Panc1 (cell line): ENCODE data around the gene SLC22A23. TPM values are rescaled to one million over a fixed set of nuclear protein-coding genes. Genes with fewer than 3 reads are reported as not detected.

Experiments used
- ATAC-seq: fragments of 200-7000 bp; cut with Tn5 transposase; 2 replicates; pipeline ENCODE4 v1.9.1; 2020; ENCODE audit warnings: mild to moderate bottlenecking, moderate library complexity
- BruUV-seq: library from RNA; stranded (reverse); fragments of 400-500 nt; replicated peaks from 2 replicates; lab custom pipeline; 2021; lab: Mats Ljungman, UMichigan
- CTCF ChIA-PET: fragments of 300-600 bp; sonication (Branson Sonifier 250); formaldehyde crosslinking; loops from one replicate; lab custom pipeline; 2022; ENCODE audit warnings: antibody characterized with exemption; lab: Charles Lee
- POLR2A ChIA-PET: fragments of 300-600 bp; sonication (Branson Sonifier 250); formaldehyde crosslinking; loops from one replicate; lab custom pipeline; 2022; ENCODE audit warnings: antibody characterized with exemption; lab: Charles Lee
- DNase-seq: peaks from one replicate; pipeline ENCODE4 v3.0.0-alpha.2; 2010; ENCODE audit warnings: low read depth, low spot score
- H3K27ac ChIP-seq: 2 replicates; pipeline ENCODE4 v1.5.1; 2011; ENCODE audit warnings: mild to moderate bottlenecking, low read length, inconsistent platforms
- H3K27me3 ChIP-seq: fragments of 200-500 bp; sonication (Bioruptor generic); 2 replicates; pipeline ENCODE4 v1.6.0; 2014; ENCODE audit warnings: low read length, inconsistent platforms; ENCODE audit not compliant: control insufficient read depth, insufficient read depth
- H3K36me3 ChIP-seq: fragments of 200-500 bp; sonication (Bioruptor generic); 2 replicates; pipeline ENCODE4 v1.5.1; 2014; ENCODE audit warnings: inconsistent platforms, mild to moderate bottlenecking, low read length, moderate library complexity; ENCODE audit not compliant: control insufficient read depth, insufficient read depth
- H3K4me1 ChIP-seq: 2 replicates; pipeline ENCODE4 v1.5.1; 2011; ENCODE audit warnings: inconsistent platforms, mild to moderate bottlenecking, low read length, moderate library complexity; ENCODE audit not compliant: control insufficient read depth, insufficient read depth
- H3K4me3 ChIP-seq, 2 experiments: 2 replicates each; pipeline ENCODE4 v1.5.1; 2011 to 2012; ENCODE audit warnings: low read depth in 2 of 2, low read length in 2 of 2, mild to moderate bottlenecking in 2 of 2, inconsistent platforms in 1 of 2, moderate library complexity in 1 of 2
- H3K9me3 ChIP-seq: fragments of 200-500 bp; sonication (Bioruptor generic); 2 replicates; pipeline ENCODE4 v1.5.1; 2014; ENCODE audit warnings: low read depth, mild to moderate bottlenecking, inconsistent platforms, low read length, moderate library complexity; ENCODE audit not compliant: control insufficient read depth, insufficient read depth
- CTCF ChIP-seq: fragments of 450-650 bp; IDR thresholded peaks from 2 replicates; pipeline ENCODE4 v1.5.1; 2017; ENCODE audit warnings: mild to moderate bottlenecking
- POLR2AphosphoS5 ChIP-seq: IDR thresholded peaks from 2 replicates; pipeline ENCODE4 v1.6.1; 2012; ENCODE audit warnings: mild to moderate bottlenecking, low read depth, low read length, moderate library complexity
- REST ChIP-seq, 2 experiments: IDR thresholded peaks; 2 replicates each; pipeline ENCODE4 v1.6.1; 2011 to 2012; ENCODE audit warnings: low read depth in 2 of 2, control low read depth in 1 of 2, low read length in 1 of 2, mild to moderate bottlenecking in 1 of 2, moderate library complexity in 1 of 2; ENCODE audit not compliant: insufficient read depth in 1 of 2
- SIN3A ChIP-seq: IDR thresholded peaks from 2 replicates; pipeline ENCODE4 v1.6.1; 2012; ENCODE audit warnings: low read depth, mild to moderate bottlenecking, low read length, moderate library complexity, borderline replicate concordance; ENCODE audit not compliant: insufficient read depth
- TCF7L2 ChIP-seq: IDR thresholded peaks from 2 replicates; pipeline ENCODE4 v1.6.1; 2011; ENCODE audit warnings: mild to moderate bottlenecking, low read depth, low read length, inconsistent platforms
- in situ Hi-C: cut with HindIII; loops from 2 replicates; pipeline ENCODE4 v1.10.0; 2016; ENCODE audit warnings: low sequenced_read_pairs, low pct_unique_long_range_greater_than_20kb
- intact Hi-C: fragments of 100-400 bp; cut with micrococcal nuclease; formaldehyde crosslinking; loops from one replicate; pipeline ENCODE4 v1.10.0; 2022; ENCODE audit not compliant: unreplicated experiment
- total RNA-seq: library from RNA; stranded (reverse); gene quantifications from one replicate; pipeline ENCODE4 v1.2.1, GENCODE V29; 2021; ENCODE audit not compliant: unreplicated experiment

Gene SLC22A23
- total RNA-seq, 1 experiment from 2014 or later = 4.5 TPM

- H3K4me3 ChIP-seq = no peak overlapping the region
- no peak overlapping the region for H3K27ac ChIP-seq
- no TSS peak for BruUV-seq
- CTCF ChIA-PET = interaction anchor here (0.7 kb wide), 1 partner anchor 157 kb away, joined by 4 read pairs; no protein-coding TSS in a partner anchor
- no peaks in the 10 kb centered on the region for H3K9me3 ChIP-seq
- no peaks in the 10 kb centered on the region for H3K36me3 ChIP-seq
- TF ChIP-seq POLR2AphosphoS5 = no peak
- in situ Hi-C loops (no loop called here), intact Hi-C loops (no loop called here)
- ATAC-seq (no peak), DNase-seq (no peak)
- POLR2A ChIA-PET = no interaction called here
- H3K4me1 ChIP-seq = no peaks in the 10 kb centered on the region
- H3K27me3 ChIP-seq = no peaks in the 10 kb centered on the region
These were observed 51.7 kb downstream of the SLC22A23 start for GRCh38 chr6:3405182-3405518.

- ChIA-PET POLR2A (interaction anchor here (0.7 kb wide), 1 partner anchor 41 kb away, joined by 4 read pairs; no protein-coding TSS in a partner anchor), CTCF (interaction anchor here (0.7 kb wide), 1 partner anchor 638 kb away, joined by 3 read pairs; no protein-coding TSS in a partner anchor)
- no peak overlapping the region for H3K4me3 ChIP-seq
- no peak for ATAC-seq
- no peaks in the 10 kb centered on the region for H3K27me3 ChIP-seq
- no peak for DNase-seq
- H3K27ac ChIP-seq = no peak overlapping the region
- H3K4me1 ChIP-seq = no peaks in the 10 kb centered on the region
- no peak for TF ChIP-seq REST (IDR thresholded peaks at IDR 0.05; ENCODE audit: insufficient read depth in 1 of 2, low read depth in 2 of 2, low read length in 1 of 2)
- no peak for TF ChIP-seq CTCF
- TF ChIP-seq SIN3A = no peak
- no peak for TF ChIP-seq POLR2AphosphoS5
- TF ChIP-seq TCF7L2 = no peak
- in situ Hi-C loops = no loop called here
- BruUV-seq = no TSS peak
- no peaks in the 10 kb centered on the region for H3K36me3 ChIP-seq
- no peaks in the 10 kb centered on the region for H3K9me3 ChIP-seq
- intact Hi-C loops = no loop called here
These were observed 53.3 kb downstream of the SLC22A23 start for GRCh38 chr6:3403238-3404173.
